GM21576 (cell line): Measurements from ENCODE around the gene CNPY4.

ENCODE experiments used
- ATAC-seq: cut with Tn5 transposase; IDR thresholded peaks from one replicate; pipeline ENCODE4 v1.9.1; 2021; ENCODE audit warnings: mild to moderate bottlenecking, moderate library complexity; ENCODE audit not compliant: unreplicated experiment

CNPY4 gene, protein sequence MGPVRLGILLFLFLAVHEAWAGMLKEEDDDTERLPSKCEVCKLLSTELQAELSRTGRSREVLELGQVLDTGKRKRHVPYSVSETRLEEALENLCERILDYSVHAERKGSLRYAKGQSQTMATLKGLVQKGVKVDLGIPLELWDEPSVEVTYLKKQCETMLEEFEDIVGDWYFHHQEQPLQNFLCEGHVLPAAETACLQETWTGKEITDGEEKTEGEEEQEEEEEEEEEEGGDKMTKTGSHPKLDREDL

DNA sequence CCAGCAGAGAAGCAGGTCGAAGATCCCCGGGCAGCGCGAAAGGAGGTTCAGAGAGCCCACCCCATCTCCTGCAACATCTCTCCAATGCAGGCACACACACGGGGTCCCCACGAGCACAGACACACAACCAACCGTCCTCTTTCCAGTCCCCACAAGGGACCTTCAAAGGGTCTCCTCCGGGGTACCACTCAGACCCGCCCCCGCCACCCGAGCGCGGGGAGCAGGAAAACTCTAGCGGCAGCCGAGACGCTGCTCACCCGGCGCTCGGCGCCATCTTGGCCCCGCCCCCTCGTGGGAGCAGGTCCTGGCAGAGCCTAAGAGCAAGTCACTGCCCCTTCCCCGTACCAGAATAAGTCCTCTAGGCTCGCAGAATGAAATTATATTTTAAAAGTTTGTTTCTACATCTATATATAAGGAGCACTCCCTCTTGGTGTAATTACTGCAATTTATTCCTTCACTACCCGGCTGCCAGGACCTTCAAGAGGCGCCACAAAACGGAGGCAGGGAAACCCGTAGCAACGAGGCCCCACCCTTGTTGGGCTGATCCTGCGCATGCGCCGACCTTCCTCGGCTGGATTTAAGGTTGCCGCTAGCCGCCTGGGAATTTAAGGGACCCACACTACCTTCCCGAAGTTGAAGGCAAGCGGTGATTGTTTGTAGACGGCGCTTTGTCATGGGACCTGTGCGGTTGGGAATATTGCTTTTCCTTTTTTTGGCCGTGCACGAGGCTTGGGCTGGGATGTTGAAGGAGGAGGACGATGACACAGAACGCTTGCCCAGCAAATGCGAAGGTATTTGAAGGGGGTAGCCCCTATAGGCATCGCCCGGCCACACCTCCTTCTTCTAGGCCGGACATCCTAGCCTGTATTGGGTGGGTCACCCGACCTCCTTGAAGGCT, at the start of gene CNPY4, which contains the start of gene TAF6:
Gene CNPY4 (plus strand): TSS at position 563 of the 898 bp plus-strand sequence. CDS start 111 bp downstream, at position 674.
Gene TAF6 (minus strand): TSS at position 287 of the 898 bp plus-strand sequence. CDS start 5,149 bp downstream, outside the sequence.
- ATAC-seq, result peak; percentile 65

DNA sequence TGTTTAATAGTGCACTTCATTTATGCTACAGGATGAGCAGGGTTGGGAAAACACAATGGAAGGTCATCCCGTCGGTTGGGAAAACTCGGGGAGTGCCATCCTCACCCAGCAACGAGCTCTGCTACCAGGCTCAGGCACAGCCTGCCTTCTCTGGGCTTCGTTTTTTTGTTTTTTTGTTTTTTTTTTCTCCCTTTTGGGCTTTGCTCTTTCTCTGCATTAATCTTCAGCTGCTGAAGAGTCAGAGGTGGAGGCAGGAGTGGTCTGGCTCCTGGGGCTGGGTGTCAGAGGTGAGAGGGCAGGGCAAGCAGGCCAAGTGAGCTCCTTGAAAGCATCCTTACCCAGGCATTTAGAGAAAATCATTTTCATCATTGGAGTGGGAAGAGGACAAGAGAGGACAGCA, 49.4 kb upstream of the CNPY4 start:
- no peak for ATAC-seq

DNA sequence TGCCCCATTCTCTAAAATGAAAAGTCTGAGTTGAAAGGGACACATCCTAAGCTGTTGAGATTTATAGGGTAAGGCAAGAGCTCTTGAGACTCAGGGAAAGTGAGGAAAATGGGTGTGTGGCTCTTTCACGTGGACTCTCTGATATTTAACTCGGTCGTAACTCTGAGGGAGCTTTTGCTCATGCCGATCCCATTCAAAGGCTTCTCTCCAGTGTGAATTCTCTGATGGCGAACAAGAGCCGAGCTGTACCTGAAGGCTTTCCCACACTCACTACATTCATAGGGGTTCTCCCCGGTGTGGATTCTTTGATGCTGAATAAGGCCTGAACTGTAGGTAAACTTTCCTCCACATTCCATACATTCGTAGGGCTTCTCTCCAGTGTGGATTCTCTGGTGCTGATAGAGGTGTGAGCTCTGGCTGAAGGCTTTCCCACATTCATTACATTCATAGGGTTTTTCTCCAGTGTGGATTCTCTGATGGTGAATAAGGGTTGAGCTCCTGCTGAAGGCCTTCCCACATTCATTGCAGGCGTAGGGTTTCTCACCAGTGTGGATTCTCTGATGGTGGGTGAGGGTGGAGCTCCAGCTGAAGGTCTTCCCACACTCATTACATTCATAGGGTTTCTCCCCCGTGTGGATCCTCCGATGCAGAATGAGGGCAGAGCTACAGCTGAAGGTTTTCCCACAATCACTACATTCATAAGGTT, 48.3 kb upstream of the CNPY4 start:
- ATAC-seq, result no peak

DNA sequence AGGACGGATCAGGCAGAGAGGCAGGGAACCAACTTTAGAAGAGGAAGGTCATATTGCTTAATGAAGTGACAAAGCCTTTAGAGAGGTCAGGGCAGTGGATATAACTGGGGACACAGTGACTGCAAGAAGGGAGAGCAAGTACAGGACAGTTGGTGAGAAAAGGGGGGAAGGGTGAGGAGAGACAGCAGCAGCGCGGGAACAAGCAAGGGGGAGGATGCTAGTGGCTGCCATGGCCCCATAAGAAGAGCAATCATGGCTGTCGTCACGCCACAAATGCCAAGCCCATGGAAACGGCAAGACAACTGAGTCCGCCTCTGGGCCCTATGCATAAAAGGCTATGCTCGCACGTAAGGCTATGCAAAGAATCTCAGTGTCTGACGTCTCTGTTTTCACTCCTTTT, 47.0 kb upstream of the CNPY4 start:
- ATAC-seq, result no peak

DNA sequence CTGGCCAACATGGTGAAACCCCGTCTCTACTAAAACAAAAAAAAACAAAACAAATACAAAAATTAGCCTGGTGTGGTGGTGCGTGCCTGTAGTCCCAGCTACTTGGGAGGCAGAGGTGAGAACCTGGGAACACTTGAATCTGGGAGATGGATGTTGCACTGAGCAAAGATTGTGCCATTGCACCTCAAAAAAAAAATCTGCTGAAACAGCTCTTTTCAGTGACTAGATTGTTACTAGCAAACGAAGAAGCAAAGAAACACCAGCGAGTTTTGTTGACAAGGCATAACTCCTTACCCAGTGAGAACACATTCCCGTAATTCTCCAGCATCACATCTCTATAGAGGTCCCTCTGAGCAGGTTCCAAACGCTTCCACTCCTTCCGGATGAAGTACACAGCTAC, 44.6 kb upstream of the CNPY4 start:
- no peak for ATAC-seq

DNA sequence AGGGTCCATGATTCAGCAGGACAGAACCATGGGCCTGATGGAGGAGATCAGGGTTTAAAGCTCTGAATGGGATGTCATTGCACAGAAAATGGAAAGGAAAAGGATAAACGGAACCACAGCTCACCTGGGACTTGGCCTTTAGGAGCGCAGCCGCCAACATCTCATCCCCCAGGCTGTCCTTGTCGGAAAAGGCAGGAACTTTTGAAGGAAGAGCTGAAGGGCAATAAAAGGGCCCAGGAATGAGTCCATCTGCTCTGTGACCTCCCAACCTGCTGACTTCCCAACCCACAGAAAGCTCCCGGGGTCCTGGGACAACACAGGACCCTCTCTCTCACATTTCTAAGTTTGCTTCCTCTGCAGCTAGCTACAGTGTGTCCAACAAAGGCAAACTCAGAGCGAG, 44.0 kb upstream of the CNPY4 start:
- ATAC-seq, result no peak

DNA sequence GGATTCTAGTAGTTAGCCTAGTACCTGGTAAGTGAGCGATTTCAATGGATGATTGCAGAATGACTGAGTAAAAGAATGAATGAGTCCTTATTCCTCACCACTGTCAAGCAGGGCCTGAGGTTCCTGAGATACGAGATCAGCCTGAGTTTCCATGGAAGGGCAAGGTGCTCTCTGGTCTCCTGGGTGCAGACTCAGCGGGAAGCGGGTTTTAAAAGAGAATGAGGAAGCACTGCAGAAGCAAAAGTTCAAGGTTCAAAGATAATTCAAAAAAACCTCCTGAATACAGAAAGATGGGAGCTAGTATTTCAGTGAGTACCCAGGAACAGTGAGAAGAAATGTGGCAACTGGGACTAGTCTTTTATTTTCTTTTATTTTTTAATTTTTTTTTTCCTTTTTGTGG, 42.2 kb upstream of the CNPY4 start:
- ATAC-seq, result no peak

DNA sequence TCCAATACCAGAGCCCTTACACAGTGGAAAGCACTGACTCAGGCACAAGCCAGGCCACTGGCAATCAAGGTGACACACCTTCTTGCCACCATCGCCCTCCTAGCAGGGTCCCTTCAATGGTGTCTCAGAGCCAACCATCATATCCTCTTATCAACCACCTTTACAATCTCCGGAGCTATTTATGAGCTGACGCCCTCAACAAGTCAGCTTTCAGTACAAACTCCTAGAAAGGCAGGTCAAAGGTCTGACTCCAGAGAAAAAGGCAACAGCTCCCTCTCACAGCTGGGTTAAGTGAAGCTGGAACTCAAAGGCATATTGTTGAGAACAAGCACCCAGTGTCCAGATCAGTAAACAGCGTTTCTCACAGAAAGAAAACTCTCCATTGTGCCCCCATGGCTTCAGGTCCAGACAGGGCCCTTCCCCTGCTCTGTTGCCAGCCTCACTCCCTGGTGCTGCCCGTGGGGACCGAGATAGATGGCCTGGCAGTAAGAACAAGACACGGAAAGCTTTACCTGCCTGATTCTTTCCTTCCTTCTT, 40.3 kb upstream of the CNPY4 start:
- ATAC-seq, result no peak

DNA sequence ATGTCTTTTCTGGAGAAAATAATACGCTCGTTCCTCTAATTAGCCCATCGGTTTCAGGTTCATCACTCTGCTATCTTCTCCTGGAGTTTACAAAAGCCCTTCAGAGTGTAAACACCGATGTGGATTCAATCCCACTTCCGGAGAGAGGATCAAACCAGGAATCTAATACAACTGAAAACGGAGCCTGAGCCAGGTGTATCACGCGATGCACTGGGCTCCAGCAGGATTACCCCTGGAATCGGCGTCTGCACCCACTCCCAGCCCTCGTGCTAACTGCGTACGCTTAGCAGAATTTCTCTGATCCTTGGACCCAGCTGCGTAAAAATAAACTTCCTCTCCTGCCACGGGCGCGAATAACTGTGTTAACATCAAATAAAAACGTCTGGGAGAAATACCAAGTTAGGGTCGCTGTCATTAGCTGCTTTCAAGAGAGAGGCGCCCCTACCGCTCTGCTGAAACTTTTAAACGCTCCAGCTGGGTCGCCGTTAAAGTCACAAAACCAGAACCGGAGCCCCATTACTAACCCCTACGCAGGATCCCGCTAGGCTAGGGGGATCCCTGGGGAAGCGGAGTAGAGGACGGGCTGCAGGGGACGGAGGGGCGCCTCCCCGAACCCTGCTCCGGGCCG, 38.4 kb upstream of the CNPY4 start:
- ATAC-seq, result no peak

DNA sequence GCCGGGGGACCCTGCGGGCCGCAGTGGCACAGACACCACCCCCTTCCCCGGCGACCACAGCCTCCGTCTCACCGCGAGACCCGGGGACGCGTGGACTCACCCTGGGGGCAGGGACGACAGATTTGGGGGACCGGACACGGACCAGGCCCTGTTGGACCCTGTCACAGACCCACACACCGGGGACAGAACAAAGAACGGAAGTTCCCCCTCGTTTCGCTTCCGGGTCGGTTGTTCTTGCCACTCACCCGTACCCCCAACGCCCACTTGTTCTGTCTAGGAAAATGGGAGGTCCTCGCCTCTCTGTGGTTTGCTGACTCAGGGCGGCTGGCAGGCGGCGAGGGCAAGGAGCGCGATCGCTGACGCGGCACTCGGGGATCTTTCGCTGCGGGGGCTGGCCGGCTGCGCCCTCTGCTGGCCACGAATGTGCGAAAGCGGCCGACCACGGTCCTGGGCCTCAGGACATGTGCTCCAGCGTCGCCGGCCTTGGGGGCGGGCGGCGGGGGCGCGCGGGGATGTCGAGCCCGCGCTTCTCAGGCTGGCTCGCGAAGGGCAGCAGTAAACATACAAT, 37.8 kb upstream of the CNPY4 start, which contains the start of gene ZNF3:
Gene ZNF3 (minus strand): TSS at position 189 of the 568 bp plus-strand sequence. CDS start 4,366 bp downstream, outside the sequence.
- ATAC-seq, result peak; percentile 80

DNA sequence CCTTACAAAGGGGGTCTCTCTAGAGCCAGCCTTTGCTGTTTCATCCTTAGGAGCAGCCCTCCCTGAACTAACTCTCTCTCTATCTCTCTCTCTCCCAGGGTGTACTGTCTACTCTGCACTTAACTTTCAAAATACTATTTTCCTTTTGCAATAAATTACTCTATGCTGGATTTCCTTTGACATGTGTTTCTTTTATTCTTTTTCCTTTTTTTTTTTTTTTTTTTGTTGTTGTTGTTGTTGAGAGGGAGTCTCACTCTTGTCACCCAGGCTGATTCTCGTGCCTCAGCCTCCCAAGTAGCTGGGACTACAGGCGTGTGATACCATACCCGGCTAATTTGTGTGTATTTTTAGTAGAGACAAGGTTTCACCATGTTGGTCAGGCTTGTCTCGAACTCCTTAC, 36.5 kb upstream of the CNPY4 start:
- no peak for ATAC-seq

DNA sequence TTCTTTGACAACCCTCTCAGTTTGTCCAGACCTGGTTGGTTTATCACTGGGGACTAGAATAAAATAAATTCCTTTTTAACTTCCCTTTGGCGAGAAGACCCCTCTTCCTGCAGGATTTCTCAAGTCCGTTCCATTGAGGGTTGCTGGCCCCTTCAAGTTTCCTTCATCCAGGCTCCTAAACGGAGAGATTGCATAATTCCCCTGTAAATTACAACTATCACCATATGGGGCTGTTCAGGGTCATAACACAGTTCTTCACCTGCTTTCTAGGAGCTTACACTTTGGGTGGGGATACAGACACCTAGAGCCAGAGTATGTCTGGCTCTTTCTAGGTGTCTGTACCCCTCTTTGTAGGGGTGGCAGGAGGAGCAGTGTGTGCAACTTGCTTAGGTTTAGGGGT, 33.9 kb upstream of the CNPY4 start:
- ATAC-seq, result no peak

DNA sequence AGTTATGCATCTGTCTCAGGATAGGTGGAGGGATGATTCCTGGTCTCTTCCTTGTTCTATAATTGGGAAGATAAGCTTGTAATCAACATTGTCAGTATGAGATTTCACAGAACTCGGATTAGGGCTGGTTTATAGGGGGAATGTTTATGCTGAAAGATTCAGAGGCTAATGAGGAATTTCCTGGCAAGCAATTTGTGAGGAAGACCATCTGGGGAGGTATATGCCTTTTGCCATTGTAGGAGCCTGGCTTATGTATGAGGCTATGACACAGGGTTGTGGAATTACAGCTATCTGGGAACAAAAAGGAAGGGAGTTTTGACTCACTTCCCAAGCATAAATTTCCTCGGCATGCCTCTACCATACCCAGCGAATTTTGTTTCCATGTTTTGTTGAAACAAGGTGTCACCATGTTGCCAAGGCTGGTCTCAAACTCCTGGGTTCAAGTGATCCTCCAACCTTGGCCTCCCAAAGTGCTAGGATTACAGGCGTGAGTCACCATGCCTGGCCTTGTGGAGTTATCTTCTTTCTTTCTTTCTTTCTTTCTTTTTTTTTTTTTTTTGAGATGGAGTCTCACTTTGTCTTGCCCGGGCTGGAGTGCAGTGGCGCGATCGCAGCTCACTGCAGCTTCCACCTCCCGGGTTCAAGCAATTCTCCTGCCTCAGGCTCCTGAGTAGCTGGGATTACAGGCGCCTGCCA, 32.2 kb upstream of the CNPY4 start:
- no peak for ATAC-seq

DNA sequence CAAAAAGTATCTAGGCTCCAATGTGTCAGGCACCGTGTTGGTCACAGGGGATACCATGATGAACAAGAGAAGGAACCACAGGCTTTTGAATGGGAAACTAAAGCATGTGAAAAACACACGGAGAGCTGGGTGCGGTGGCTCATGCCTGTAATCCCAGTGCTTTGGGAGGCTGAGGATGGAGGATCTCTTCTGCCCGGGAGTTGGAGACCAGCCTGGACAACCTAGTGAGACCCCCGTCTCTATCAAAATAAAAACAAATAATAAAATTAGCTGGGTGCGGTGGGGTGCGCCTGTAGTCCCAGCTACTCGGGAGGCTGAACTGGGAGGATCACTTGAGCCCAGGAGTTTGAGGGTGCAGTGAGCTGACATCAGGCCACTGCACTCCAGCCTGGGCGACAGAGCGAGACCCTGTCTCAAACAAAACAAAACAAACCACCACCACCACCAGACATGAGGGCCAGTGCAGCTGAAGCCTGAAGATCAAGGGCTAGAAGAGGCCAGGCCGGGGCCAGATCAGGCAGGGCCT, 31.3 kb upstream of the CNPY4 start:
- no peak for ATAC-seq

DNA sequence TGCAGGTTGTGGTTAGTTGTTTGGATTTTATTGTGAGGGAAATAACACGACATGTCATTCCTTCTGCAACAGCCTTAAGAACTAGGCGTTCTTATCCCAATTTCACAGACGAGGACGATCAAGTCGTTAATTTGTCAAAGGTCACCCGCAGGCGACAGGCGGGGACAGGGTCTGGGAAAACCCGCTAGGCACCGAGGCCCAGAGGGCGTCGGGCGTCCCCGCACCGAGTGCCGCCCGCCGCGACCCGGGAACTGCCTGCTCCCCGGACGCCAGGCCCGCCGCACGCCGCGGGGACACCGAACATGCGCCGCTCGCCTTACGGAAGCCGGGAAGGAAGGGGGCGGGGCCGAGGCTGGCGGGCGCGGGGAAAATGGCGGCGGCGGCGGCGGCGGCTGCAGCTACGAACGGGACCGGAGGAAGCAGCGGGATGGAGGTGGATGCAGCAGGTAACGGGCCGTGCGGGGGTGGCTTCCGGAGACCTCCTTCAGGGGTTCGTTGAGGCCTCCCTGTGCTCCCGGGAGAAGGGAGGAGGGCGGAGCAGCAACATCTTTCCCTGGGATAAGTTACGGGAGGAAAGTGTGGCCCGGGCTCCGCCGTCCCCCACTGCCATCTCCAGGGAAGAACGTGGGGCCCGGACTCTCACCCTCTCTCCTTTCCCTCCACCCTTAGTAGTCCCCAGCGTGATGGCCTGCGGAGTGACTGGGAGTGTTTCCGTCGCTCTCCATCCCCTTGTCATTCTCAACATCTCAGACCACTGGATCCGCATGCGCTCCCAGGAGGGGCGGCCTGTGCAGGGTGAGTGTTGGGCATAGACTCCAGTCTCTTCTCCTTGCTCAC, 30.6 kb upstream of the CNPY4 start, which contains the start of gene COPS6:
Gene COPS6 (plus strand): TSS at position 349 of the 837 bp plus-strand sequence. CDS start 22 bp downstream, at position 371.
- ATAC-seq, result no peak

DNA sequence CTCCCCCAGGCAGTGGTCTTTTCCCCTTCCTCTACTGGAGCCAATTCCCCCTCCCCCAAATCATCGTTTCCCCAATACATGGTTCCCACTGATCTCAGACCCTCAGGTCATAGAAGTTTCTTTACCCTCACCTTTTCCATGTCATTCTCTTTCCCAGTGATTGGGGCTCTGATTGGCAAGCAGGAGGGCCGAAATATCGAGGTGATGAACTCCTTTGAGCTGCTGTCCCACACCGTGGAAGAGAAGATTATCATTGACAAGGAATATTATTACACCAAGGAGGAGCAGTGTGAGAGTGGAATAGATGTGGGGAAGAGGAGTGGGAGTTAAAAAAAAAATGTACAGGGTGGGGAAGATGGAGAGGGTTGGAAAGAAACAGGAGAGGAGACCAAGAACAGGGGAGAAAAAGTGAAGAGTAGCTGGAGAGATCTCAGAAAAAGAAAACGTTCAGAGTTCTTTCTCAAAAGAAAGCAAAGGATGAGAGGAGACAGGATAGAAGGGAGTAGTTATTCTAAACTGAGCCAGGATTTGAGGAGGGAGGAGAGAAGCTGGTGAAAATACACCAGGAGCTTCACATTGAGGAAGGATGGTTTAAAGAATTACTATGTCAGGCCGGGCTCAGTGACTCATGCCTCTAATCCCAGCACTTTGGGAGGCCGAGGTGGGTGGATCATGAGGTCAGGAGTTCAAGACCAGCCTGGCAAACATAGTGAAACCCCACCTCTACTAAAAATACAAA, 29.8 kb upstream of the CNPY4 start:
- ATAC-seq, result no peak

DNA sequence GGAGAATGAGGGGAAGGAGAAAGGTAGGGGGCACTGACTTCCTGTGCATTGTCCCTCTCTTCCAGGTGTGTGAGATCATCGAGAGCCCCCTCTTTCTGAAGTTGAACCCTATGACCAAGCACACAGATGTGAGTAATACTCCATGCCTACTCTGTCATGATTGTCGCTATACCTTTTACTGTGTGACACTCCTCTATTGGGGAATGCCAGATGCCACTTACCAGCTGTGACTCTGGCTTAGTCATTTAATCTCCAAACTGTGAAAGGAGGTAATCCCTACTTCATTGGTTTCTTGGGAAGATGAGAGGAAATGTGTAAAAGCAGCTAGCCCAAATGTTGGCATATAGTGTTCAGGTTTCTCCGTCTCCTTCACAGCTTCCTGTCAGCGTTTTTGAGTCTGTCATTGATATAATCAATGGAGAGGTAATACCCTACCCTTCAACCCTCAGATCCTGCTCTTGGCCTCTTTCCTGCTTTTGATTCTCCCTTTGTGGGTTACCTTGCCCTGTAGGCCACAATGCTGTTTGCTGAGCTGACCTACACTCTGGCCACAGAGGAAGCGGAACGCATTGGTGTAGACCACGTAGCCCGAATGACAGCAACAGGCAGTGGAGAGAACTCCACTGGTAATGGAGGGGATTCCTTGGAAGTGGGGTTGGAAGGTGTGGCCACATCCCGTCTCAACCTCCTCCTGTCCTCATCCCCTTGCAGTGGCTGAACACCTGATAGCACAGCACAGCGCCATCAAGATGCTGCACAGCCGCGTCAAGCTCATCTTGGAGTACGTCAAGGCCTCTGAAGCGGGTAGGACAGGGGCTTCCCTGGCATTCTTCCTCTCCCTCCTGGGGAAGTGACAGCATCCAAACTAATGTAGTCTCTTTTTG, 28.7 kb upstream of the CNPY4 start:
- no peak for ATAC-seq
